Right cardiac atrium (tissue), 5 donors: ENCODE data around the gene SELENOK. TPM values are rescaled to one million over a fixed set of nuclear protein-coding genes. Genes with fewer than 3 reads are reported as not detected.

Experiments used
- ATAC-seq, 2 donors: fragments of 200-7000 bp; cut with Tn5 transposase; one replicate each; pipeline versions ENCODE4 v1.8.0 to v1.9.1; 2020; ENCODE audit warnings: moderate library complexity in 2 of 2, mild to moderate bottlenecking in 1 of 2
- DNase-seq, 3 donors: peaks; one replicate each; pipeline ENCODE4 v3.0.0-alpha.2; 2020
- H3K27ac ChIP-seq: one replicate; pipeline ENCODE4 v1.5.1; 2013; ENCODE audit warnings: mild to moderate bottlenecking, low read length, control low read depth, moderate library complexity
- H3K27me3 ChIP-seq: one replicate; pipeline ENCODE4 v1.6.1; 2013; ENCODE audit not compliant: control insufficient read depth, insufficient read depth
- H3K4me1 ChIP-seq: one replicate; pipeline ENCODE4 v1.6.1; 2013; ENCODE audit warnings: low read length; ENCODE audit not compliant: control insufficient read depth, insufficient read depth
- H3K4me3 ChIP-seq: one replicate; pipeline ENCODE4 v1.5.1; 2013; ENCODE audit warnings: low read length, control low read depth
- H3K9me3 ChIP-seq: one replicate; pipeline ENCODE4 v1.6.1; 2013; ENCODE audit warnings: low read length; ENCODE audit not compliant: control insufficient read depth
- WGBS: extraction: QIAGEN DNeasy Blood & Tissue Kit; methylation state at CpG from one replicate; pipeline ENCODE4 v1.1.7; 2013; 5-methylcytosine and 5-hydroxymethylcytosine counted together
- intact Hi-C, 4 donors: fragments of 100-400 bp; cut with DNase I; formaldehyde crosslinking; loops; one replicate each; pipeline versions ENCODE4 v1.11.0 to v1.14.0; 2022 to 2023
- polyA plus RNA-seq: library from polyadenylated mRNA; stranded (reverse); fragments of 200-250 nt; gene quantifications from one replicate; pipeline ENCODE4 v1.2.3, GENCODE V29; 2013
- total RNA-seq, 4 donors: library from RNA; stranded (reverse); fragmentation: NEBNext Ultra II Directional; extraction: Animal tissue kit (Norgen Biotek cat#: 25700); gene quantifications; one replicate each; pipeline ENCODE4 v1.2.1, GENCODE V29; 2021
- donor health status: healthy with polysubstance abuse.
- donor health status: DM: no; HTN: yes; CAD: no.
- donor health status: DM: no; HTN: no; CAD: no.
- donor health status: DM: no; HTN: yes; CAD: no; lungs with severe emphysema.
- donor health status: DM: yes; HTN: yes; CAD: no.

Gene SELENOK
- total and polyA plus RNA-seq, 5 donors, result 86.9 to 187 (median 103) TPM

GRCh38 chr3:53841296-53841695, 50.4 kb downstream of the SELENOK start:
- Histone ChIP-seq H3K4me3 (no peak overlapping the region), H3K27me3 (no peaks in the 10 kb centered on the region), H3K9me3 (no peaks in the 10 kb centered on the region), H3K4me1 (peaks cover 3% of the 10 kb centered on the region), H3K27ac (no peak overlapping the region)
- ATAC-seq, result no peak
- WGBS, result 76% methylated on average over 5 of the region's 5 CpGs
- no peak for DNase-seq
- intact Hi-C loops, result no loop called here

GRCh38 chr3:53837331-53837730, 54.3 kb downstream of the SELENOK start:
- Histone ChIP-seq H3K4me1 (no peaks in the 10 kb centered on the region), H3K27ac (no peak overlapping the region), H3K9me3 (no peaks in the 10 kb centered on the region), H3K27me3 (no peaks in the 10 kb centered on the region), H3K4me3 (no peak overlapping the region)
- DNase-seq (no peak), ATAC-seq (peak; percentile 28 to 38)
- WGBS, result 79% methylated on average over 10 of the region's 10 CpGs
- intact Hi-C loops, result no loop called here

- Histone ChIP-seq H3K4me3 (no peak overlapping the region), H3K4me1 (no peaks in the 10 kb centered on the region), H3K27ac (no peak overlapping the region), H3K9me3 (no peaks in the 10 kb centered on the region), H3K27me3 (no peaks in the 10 kb centered on the region)
- intact Hi-C loops, result no loop called here
- peak in 1 of 2 donors; percentile 22 for ATAC-seq
- 93% methylated on average over 9 of the region's 9 CpGs for WGBS
- no peak for DNase-seq
These were observed 55.4 kb downstream of the SELENOK start for GRCh38 chr3:53836084-53836872.

GRCh38 chr3:53835257-53835656, 56.4 kb downstream of the SELENOK start:
- no peaks in the 10 kb centered on the region for H3K9me3 ChIP-seq
- H3K27me3 ChIP-seq, result no peaks in the 10 kb centered on the region
- DNase-seq (no peak), ATAC-seq (no peak)
- intact Hi-C loops, result no loop called here
- WGBS, result 79% methylated on average over 1 of the region's 1 CpG
- no peak overlapping the region for H3K4me3 ChIP-seq
- H3K4me1 ChIP-seq, result no peaks in the 10 kb centered on the region
- no peak overlapping the region for H3K27ac ChIP-seq

- H3K27ac ChIP-seq, result no peak overlapping the region
- 88% methylated on average over 6 of the region's 6 CpGs for WGBS
- no peaks in the 10 kb centered on the region for H3K4me1 ChIP-seq
- intact Hi-C loops, result no loop called here
- H3K27me3 ChIP-seq, result no peaks in the 10 kb centered on the region
- no peak overlapping the region for H3K4me3 ChIP-seq
- no peak for ATAC-seq
- no peaks in the 10 kb centered on the region for H3K9me3 ChIP-seq
- no peak for DNase-seq
These were observed 57.1 kb downstream of the SELENOK start for GRCh38 chr3:53834429-53835095.

Other genes with a start within 250 kb of the SELENOK start
- 1 to 10 TPM; 4.6 to 8.2 (median 6.9) TPM for gene CHDH, start 45.4 kb downstream of the SELENOK start, total RNA-seq
- 2.2 TPM for gene CHDH, start 45.4 kb downstream of the SELENOK start, polyA plus RNA-seq
- 1 to 10 TPM; 1.4 to 2.9 (median 2.2) TPM for gene IL17RB, start 45.3 kb downstream of the SELENOK start, total RNA-seq
- 1.3 TPM for gene IL17RB, start 45.3 kb downstream of the SELENOK start, polyA plus RNA-seq
- gene ACTR8, start 9.7 kb downstream of the SELENOK start, total RNA-seq, result 10 to 100 TPM; 31.5 to 47.9 (median 36.9) TPM
- 13.4 TPM for gene ACTR8, start 9.7 kb downstream of the SELENOK start, polyA plus RNA-seq
- gene CACNA2D3, start 230.7 kb upstream of the SELENOK start, total RNA-seq, result 10 to 100 TPM; 29.2 to 64.5 (median 45.5) TPM
- 42.4 TPM for gene CACNA2D3, start 230.7 kb upstream of the SELENOK start, polyA plus RNA-seq